ENCODE data around the gene CCDC82. TPM values are rescaled to one million over a fixed set of nuclear protein-coding genes. Genes with fewer than 3 reads are reported as not detected.

The CCDC82 gene
- total RNA-seq, 1 donor from 2014 or later = 9.5 TPM

DNA sequence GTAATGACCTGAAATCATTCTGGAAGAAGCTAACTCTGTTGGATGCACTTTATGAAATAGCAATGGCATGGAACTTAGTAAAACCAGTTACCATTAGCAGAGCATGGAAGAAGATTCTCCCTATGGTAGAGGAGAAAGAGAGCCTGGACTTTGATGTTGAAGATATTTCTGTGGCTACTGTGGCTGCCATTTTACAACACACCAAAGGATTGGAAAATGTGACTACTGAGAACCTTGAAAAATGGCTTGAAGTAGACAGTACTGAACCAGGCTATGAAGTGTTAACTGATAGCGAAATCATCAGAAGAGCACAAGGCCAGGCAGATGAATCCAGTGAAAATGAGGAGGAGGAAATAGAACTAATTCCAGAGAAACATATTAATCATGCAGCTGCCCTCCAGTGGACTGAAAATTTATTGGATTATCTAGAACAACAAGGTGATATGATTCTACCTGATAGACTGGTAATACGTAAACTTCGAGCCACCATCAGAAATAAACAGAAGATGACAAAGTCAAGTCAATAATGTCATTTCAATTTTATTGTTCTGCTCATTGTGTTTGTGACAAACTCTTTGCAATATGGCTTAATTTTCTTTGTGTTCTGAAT lies 2.1 kb upstream of the CCDC82 start:
- Histone ChIP-seq H3K9me3 (no peaks in the 10 kb centered on the region), H3K4me1 (peaks cover 0 to 16% of the 10 kb centered on the region in 2 donors), H3K4me3 (no peak overlapping the region), H3K36me3 (no peaks in the 10 kb centered on the region), H3K27ac (no peak overlapping the region), H3K27me3 (no peaks in the 10 kb centered on the region)
- TF ChIP-seq, protein P1, sequence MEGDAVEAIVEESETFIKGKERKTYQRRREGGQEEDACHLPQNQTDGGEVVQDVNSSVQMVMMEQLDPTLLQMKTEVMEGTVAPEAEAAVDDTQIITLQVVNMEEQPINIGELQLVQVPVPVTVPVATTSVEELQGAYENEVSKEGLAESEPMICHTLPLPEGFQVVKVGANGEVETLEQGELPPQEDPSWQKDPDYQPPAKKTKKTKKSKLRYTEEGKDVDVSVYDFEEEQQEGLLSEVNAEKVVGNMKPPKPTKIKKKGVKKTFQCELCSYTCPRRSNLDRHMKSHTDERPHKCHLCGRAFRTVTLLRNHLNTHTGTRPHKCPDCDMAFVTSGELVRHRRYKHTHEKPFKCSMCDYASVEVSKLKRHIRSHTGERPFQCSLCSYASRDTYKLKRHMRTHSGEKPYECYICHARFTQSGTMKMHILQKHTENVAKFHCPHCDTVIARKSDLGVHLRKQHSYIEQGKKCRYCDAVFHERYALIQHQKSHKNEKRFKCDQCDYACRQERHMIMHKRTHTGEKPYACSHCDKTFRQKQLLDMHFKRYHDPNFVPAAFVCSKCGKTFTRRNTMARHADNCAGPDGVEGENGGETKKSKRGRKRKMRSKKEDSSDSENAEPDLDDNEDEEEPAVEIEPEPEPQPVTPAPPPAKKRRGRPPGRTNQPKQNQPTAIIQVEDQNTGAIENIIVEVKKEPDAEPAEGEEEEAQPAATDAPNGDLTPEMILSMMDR (IDR thresholded peaks at IDR 0.05) = no peak
- DNase-seq (ENCODE audit: low spot score in 2 of 2) = no peak
- intact Hi-C loops (cut with DNase I) = loop anchor here (5.0 kb wide), 1 partner anchor 1420 kb away; the partner anchor contains the start of genes CWC15 and KDM4D

DNA sequence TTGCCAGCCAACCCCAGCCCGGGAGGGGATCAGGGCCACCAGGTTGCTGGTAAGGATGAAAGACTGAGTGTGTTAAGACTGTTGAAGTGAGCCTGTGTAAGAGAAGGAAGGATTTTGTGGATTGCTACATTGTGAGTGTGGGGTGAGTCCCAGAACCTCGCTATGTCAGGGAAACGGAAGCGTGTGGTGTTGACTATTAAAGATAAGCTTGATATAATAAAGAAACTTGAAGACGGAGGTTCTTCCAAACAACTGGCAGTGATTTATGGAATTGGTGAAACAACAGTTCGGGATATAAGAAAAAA lies 728 bp upstream of the CCDC82 start:
- Histone ChIP-seq H3K4me3 (peak overlapping the region; percentile 89 to 97), H3K27me3 (no peaks in the 10 kb centered on the region), H3K27ac (peak overlapping the region; percentile 83 to 90), H3K4me1 (peaks cover 0 to 16% of the 10 kb centered on the region in 2 donors), H3K9me3 (no peaks in the 10 kb centered on the region), H3K36me3 (no peaks in the 10 kb centered on the region)
- no peak for DNase-seq (ENCODE audit: low spot score in 2 of 2)
- TF ChIP-seq, protein P1 (IDR thresholded peaks at IDR 0.05) = no peak
- intact Hi-C loops (cut with DNase I) = loop anchor here (5.0 kb wide), 1 partner anchor 1418 kb away; the partner anchor contains the start of genes CWC15 and KDM4D

DNA sequence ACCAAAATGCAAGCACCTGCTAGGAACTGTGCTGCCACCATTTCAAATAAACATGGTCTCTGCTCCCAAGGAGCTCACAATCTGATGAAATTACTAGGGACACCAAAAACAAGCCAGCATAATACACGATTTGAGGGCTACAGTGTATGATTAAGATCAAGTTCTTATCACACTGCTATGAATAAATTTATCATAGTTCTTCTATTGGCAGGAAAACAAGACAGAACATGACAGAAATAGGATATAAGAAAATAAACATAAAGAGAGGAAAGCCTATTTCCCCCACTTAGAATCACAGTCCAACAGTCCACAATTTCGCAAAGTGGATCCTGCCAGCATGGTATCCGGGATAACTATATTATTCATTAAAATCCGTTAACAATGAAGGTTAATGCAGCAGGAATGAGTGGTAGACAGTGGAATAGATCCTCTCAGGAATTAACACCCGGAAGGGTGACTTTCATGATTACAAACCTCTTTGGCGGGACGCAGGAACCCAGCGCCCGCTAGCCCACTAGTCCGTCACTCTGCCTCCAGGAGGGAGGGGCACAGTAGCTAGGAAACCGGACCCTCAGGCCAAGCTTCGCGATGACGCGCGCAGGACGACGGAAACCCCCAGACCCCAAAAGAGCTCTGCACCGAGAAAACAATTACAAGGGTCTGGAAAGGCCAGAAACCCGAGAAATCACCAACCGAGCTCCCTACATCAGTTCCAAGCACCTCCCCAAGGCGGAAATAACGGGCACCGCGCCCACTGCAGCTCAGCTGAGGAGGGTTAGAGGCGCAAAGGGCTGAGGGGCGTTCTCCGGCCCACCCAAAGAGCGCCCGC lies 607 bp downstream of the CCDC82 start:
- Histone ChIP-seq H3K9me3 (no peaks in the 10 kb centered on the region), H3K4me3 (peak overlapping the region; percentile 89 to 97), H3K27ac (peak overlapping the region; percentile 83 to 90), H3K36me3 (no peaks in the 10 kb centered on the region), H3K4me1 (peaks cover 0 to 16% of the 10 kb centered on the region in 2 donors), H3K27me3 (no peaks in the 10 kb centered on the region)
- intact Hi-C loops (cut with DNase I) = loop anchor here (1.0 to 5.0 kb wide), 4 partner anchors 47 to 600 kb away; partner anchors contain the start of genes FAM76B and MAML2
- no peak for DNase-seq (ENCODE audit: low spot score in 2 of 2)
- TF ChIP-seq, protein P1 (IDR thresholded peaks at IDR 0.05) = no peak

DNA sequence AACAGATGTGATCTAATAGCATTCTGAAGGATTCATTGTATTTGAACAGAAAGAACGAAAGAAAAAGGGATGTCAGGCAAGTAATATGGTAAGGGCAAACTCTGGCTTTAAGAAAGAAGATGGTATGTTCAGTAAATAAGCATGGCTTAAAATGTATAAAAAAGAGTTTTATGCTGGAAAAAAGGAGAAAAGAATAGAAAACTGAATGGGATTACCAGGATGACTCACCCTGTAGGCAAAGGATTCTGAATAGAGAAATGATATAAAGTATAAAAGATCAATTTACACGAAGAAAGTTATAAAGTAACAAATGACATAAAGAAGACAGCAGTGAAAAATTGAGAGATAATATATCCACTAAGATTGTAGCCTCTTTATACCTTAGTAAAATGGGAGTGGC lies 4.5 kb downstream of the CCDC82 start:
- TF ChIP-seq, protein P1 (IDR thresholded peaks at IDR 0.05) = no peak
- Histone ChIP-seq H3K9me3 (no peaks in the 10 kb centered on the region), H3K4me3 (no peak overlapping the region), H3K4me1 (peaks cover 0 to 7% of the 10 kb centered on the region in 2 donors), H3K27me3 (no peaks in the 10 kb centered on the region), H3K27ac (no peak overlapping the region), H3K36me3 (peaks cover 4 to 30% of the 10 kb centered on the region in 2 donors)
- intact Hi-C loops (cut with DNase I) = loop anchor here (5.0 kb wide), 2 partner anchors 43 to 383 kb away; partner anchors contain the start of gene MAML2
- no peak for DNase-seq (ENCODE audit: low spot score in 2 of 2)

DNA sequence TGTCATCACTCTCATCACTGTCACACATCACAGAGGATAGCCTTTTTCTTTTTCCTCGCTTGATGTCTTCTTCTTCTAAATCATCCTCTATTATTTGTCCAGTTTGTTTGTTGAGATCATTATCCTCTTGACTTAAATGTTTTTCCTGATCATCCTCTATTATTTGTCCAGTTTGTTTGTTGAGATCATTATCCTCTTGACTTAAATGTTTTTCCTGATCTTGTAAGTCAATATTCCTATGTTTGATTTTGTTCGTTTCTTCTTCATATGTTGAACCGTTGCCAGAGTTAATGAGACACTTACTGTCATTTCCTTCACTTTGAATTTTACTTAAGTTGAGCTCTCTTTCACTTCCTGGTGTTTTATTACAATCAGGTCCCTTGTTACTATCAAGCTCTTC lies 5.6 kb downstream of the CCDC82 start:
- Histone ChIP-seq H3K36me3 (peaks cover 4 to 33% of the 10 kb centered on the region in 2 donors), H3K27ac (no peak overlapping the region), H3K4me1 (peaks cover 0 to 7% of the 10 kb centered on the region in 2 donors), H3K4me3 (no peak overlapping the region), H3K27me3 (no peaks in the 10 kb centered on the region), H3K9me3 (no peaks in the 10 kb centered on the region)
- DNase-seq (ENCODE audit: low spot score in 2 of 2) = no peak
- intact Hi-C loops (cut with DNase I) = no loop called here
- TF ChIP-seq, protein P1 (IDR thresholded peaks at IDR 0.05) = no peak

Data from ascending aorta (tissue), 2 donors.